ENCODE results near the gene ATP10D.

- TF ChIP-seq GATA3 (IDR thresholded peaks at IDR 0.05; ENCODE audit: low read depth, low read length): no peak
- TF ChIP-seq GATA2 (IDR thresholded peaks at IDR 0.05; ENCODE audit: low read depth, low read length): no peak
Measured at GRCh38 chr4:47490550-47490949, 5.5 kb downstream of the ATP10D start.

All from SH-SY5Y (cell line).